NB4 (cell line): ENCODE results near the gene EZR.

Experiments
- DNase-seq: peaks from one replicate; pipeline ENCODE4 v3.0.0; 2010; ENCODE audit warnings: low read depth
- H3K4me3 ChIP-seq: one replicate; pipeline ENCODE4 v1.5.1; 2011; ENCODE audit warnings: mild to moderate bottlenecking, low read depth, low read length, moderate library complexity
- MAX ChIP-seq: IDR thresholded peaks from 2 replicates; pipeline ENCODE4 v1.6.1; 2011; ENCODE audit warnings: low read depth, low read length
- MYC ChIP-seq: IDR thresholded peaks from 2 replicates; pipeline ENCODE4 v1.6.1; 2011; ENCODE audit warnings: low read depth, low read length
- POLR2A ChIP-seq: IDR thresholded peaks from 2 replicates; pipeline ENCODE4 v1.6.1; 2011; ENCODE audit warnings: mild to moderate bottlenecking; ENCODE audit not compliant: insufficient read length; ENCODE audit errors: extremely low read depth
- TF ChIP-seq, protein P1 (sequence below): IDR thresholded peaks from one replicate; pipeline ENCODE4 v1.5.1; 2012; ENCODE audit warnings: low read depth, low read length

Gene EZR

DNA sequence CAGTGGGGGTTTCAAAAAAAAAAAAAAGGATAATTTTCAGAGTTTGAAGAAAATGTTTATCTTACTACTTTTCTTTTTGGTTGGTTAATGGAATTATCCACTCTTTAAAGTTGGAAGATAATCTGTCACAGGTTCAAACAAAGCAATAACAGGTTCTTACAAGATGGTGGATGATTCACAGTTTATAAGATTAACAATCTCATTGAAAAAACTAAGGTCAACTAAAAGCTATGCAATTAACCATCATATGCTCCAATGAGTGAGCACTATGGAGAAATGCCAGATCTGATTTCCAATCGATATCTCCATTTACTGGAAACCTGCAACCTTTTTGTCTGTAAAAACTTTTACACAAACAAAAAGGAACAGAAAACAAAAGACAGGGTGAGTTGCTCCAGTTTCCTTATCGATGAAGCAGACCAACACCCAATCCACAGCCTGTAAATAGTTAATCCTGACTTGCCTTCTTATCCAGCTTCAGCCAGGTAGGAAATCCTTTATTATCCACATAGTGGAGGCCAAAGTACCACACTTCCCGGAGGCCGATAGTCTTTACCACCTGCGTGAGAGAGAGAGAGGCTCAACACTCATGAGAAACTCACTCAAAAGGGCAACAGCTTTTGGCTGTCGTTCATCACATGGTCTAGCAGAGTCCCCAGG, 32.4 kb downstream of the EZR start:
- no peak for TF ChIP-seq POLR2A
- no peak for TF ChIP-seq MYC
- TF ChIP-seq, protein P1, sequence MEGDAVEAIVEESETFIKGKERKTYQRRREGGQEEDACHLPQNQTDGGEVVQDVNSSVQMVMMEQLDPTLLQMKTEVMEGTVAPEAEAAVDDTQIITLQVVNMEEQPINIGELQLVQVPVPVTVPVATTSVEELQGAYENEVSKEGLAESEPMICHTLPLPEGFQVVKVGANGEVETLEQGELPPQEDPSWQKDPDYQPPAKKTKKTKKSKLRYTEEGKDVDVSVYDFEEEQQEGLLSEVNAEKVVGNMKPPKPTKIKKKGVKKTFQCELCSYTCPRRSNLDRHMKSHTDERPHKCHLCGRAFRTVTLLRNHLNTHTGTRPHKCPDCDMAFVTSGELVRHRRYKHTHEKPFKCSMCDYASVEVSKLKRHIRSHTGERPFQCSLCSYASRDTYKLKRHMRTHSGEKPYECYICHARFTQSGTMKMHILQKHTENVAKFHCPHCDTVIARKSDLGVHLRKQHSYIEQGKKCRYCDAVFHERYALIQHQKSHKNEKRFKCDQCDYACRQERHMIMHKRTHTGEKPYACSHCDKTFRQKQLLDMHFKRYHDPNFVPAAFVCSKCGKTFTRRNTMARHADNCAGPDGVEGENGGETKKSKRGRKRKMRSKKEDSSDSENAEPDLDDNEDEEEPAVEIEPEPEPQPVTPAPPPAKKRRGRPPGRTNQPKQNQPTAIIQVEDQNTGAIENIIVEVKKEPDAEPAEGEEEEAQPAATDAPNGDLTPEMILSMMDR, result no peak
- TF ChIP-seq MAX, result no peak
- DNase-seq, result no peak
- no peak overlapping the region for H3K4me3 ChIP-seq

DNA sequence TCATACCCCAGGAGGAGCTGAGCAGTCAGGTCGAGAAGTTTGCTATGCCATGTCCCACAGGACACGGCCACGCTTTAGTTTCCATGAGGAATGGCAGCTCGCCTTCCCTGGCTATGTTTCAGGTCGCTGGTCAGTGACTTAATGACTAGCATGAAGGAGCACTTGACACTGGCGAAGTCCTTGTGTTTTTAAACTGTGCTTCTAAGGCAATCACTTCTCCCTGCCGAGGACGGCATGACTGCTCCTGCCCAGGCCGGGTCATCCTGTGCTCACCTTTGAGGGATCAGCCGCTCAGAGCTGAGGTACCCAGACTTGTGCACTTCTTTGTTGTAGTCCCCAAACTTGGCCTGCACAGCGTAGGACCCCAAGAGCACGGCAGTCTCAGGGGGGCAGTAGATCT, 34.1 kb downstream of the EZR start:
- no peak for DNase-seq
- TF ChIP-seq POLR2A (no peak), MAX (no peak), MYC (no peak)
- TF ChIP-seq, protein P1, result no peak
- no peak overlapping the region for H3K4me3 ChIP-seq

DNA sequence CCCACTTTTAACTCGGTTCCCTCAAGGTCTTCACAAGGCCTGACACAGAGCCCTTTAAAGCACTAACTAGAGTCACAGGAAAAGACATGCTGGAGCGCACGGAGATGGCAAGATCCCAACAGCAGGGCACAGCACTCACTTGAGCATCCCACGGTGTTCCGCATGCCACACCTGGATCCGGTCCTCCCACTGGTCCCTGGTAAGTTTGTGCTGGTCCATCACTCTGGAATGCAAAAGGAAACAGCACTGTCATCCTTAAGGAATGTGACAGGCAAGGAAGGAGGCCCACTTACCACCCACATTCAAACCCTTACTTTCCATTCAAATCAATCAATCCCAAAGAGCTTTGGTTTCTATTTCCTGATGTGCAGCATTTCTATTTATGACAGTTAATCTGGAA, 34.7 kb downstream of the EZR start:
- no peak for DNase-seq
- no peak for TF ChIP-seq MAX
- TF ChIP-seq, protein P1, result no peak
- no peak for TF ChIP-seq MYC
- TF ChIP-seq POLR2A, result no peak
- no peak overlapping the region for H3K4me3 ChIP-seq

DNA sequence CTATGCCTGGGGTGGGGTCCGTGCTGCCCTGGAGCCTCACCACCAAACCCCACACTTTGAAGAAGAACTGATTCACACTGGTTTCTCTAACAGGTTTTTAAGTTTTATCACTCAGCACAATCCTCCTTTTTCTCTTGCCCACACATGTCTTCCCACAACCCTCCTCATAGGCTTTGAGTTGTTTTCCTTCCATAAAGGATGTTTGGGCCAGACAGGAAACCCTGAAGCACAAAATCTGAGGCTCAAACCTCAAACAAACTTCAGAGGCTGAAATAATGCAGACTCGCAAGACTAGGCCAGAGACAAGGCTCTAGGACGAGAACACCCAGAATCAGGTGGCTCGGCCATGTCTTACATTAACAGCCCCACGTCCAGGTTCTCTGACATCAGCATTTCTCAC, 35.3 kb downstream of the EZR start:
- TF ChIP-seq, protein P1, result no peak
- TF ChIP-seq POLR2A (no peak), MAX (no peak), MYC (no peak)
- H3K4me3 ChIP-seq, result no peak overlapping the region
- DNase-seq, result no peak

- no peak for DNase-seq
- TF ChIP-seq MAX (no peak), MYC (no peak), POLR2A (no peak)
- TF ChIP-seq, protein P1, result no peak
- H3K4me3 ChIP-seq, result no peak overlapping the region
These were observed 36.1 kb downstream of the EZR start for GRCh38 chr6:158783167-158783450.

- no peak for DNase-seq
- H3K4me3 ChIP-seq, result no peak overlapping the region
- no peak for TF ChIP-seq MYC
- no peak for TF ChIP-seq MAX
- TF ChIP-seq POLR2A, result no peak
- TF ChIP-seq, protein P1, result no peak
These were observed 36.6 kb downstream of the EZR start for GRCh38 chr6:158782432-158783166.
